GM21619 (cell line): ENCODE results near the gene PDZRN3.

Experiments used
- ATAC-seq: cut with Tn5 transposase; IDR thresholded peaks from one replicate; pipeline ENCODE4 v1.9.1; 2021; ENCODE audit not compliant: unreplicated experiment

Gene PDZRN3

GRCh38 chr3:73559749-73560148 lies 65.0 kb downstream of the PDZRN3 start:
- ATAC-seq, result no peak

GRCh38 chr3:73558727-73559075 lies 66.0 kb downstream of the PDZRN3 start:
- no peak for ATAC-seq

- ATAC-seq, result no peak
Measured at GRCh38 chr3:73557986-73558726, 66.6 kb downstream of the PDZRN3 start.

DNA sequence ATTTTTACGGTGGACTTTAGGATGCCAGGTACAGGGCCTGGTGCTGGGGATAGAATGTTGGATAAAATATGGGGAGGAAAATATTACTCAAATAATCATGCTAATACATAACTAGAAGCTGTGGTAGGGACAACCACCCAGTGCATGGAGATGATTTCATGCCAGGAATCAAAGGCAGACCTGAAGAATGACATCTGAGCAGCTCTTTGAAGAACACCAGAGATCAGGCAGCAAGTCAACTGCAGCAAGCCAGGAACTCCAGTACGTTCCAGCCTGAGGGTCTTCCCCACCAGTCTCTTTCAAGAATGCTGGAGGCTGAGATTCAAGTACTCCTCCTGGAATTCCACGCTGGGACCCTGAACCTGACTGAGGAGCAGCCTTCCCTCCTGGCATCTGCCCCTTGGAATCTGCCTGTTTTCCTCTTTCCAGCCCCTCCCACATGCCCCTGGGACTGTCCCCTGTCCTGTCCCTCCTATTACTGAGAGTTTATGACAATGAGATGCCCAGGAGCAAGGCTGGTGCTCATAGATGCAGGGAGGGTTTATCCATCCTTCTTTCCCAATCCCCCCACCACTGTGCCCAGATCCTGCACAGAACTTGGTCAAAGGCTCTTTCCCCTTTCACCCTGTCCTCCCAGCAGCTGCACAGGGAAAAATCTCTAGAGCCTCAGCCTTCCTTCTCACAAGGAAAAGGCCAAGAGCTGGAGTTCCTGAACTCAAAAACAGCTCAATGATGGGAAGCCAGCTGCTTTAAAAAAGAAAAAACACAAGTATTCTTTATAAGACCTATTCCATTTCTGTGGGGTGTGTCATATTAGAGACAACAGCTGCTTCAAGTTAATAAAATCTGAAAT lies 68.0 kb downstream of the PDZRN3 start:
- no peak for ATAC-seq

DNA sequence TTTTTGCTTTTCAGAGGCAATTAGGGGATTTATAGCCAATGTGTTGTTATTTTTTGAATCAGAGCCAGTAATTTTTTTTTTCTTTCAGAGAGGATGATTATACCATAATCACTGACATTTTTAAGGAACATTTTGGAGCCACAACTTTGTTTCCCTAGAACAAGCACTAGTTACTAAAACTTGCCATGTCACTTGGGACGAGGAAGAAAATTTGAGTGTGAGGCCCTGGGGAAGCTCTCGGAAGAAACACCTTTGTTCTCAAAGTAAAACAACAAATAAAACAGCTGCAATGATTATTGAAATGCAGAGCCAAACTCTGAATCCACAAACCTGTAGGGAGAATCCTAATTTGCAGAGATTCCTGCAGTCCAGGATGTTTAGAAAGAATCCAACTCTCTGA lies 69.7 kb downstream of the PDZRN3 start:
- ATAC-seq, result no peak

GRCh38 chr3:73552700-73553099 lies 72.0 kb downstream of the PDZRN3 start:
- no peak for ATAC-seq

DNA sequence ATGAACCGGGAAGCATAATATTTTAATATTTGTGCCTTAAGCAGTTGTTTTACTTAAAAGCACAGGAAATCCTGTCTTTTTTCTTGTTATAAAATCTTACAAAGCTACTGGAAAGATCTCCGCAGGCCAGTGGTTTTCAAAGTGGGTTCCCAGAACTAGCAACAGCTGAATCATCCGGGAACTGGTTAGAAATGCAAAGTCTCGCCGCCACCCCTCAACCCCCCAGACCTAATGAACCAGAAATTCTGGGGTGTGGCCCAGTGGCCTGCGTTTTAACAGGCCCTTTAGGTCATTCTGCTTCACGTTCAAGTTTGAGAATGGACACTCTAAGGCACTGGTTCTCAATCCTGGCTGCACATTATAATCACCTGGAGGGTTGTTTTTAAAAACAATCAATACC lies 74.7 kb downstream of the PDZRN3 start:
- no peak for ATAC-seq

DNA sequence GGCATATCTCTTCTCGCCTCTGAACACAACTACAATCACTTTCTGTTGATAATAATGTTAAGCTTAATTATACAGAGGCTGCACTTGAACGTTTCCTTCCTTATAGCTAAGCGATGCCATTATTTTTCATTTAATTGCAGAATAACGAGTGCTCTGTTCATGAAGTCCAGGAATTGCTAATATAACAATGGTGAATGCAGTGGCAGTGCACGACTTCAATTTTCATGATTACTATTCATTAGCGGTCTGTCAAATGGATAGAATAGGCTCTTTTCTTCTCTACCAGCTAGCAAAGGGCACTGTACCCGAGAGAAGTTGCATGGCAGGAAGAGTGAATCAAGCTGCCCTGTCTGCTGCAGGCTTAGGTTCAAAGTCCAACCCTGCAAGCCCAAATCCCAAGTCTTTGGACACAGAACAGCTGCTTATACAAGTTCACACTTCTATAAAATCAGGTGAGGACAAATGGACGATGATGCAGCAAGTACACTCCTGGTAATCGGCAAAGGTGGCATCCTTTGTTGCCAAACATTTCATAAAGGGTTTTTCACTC lies 75.6 kb downstream of the PDZRN3 start:
- no peak for ATAC-seq

GRCh38 chr3:73548436-73548835 lies 76.3 kb downstream of the PDZRN3 start:
- ATAC-seq, result no peak

- no peak for ATAC-seq
Measured at GRCh38 chr3:73547427-73548248, 77.1 kb downstream of the PDZRN3 start.

GRCh38 chr3:73546961-73547360 lies 77.8 kb downstream of the PDZRN3 start:
- ATAC-seq, result no peak

DNA sequence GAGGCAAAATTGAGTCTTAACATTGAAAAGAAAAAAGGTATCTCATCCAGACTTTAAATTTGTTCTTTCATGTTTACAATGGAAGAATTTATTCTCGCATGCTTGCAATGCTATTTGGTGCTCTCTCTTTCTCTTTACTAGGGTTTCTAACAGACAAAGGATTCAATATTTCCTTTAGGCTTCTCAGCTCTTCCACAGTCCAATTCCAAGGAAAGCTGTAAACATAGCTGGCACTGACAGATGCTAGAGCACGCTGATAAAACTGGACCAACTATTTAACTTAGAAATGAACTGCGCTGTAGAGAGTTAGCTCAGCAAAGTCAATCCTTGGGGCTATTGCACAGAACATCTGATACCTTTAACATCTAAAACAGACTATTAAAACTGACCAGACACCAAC lies 81.3 kb downstream of the PDZRN3 start:
- no peak for ATAC-seq

- ATAC-seq, result no peak
Measured at GRCh38 chr3:73542136-73542535, 82.6 kb downstream of the PDZRN3 start.

GRCh38 chr3:73540969-73541740 lies 83.6 kb downstream of the PDZRN3 start:
- ATAC-seq, result no peak

GRCh38 chr3:73538486-73538885 lies 86.3 kb downstream of the PDZRN3 start:
- ATAC-seq, result no peak

GRCh38 chr3:73536952-73537351 lies 87.8 kb downstream of the PDZRN3 start:
- ATAC-seq, result no peak

DNA sequence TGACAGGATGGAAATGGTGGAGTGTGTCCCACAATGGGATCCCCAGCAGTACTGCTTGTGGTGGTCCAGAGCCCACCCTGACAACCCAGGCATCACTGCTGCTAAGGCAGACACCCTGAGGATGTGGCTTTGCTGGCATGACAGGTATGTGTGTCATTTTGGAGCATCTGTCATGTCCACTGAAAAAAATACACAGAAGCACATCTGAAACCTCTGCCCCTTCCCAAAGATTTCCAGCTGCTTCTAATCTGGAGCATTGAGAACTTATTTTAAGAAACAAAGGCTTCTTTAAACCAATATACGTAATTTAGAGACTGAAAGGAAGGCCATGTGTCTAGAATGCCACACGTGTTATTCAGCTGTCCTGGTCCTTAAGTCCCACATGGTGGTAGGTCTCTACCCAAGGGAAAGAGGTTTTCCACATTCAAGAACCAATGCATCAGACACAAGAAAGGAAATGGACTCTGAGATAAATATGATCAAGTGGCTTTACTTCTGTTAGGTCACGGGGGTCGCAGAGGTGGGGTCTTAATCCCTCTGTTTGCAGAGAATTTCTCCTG lies 88.3 kb downstream of the PDZRN3 start:
- ATAC-seq, result no peak

GRCh38 chr3:73535931-73536330 lies 88.8 kb downstream of the PDZRN3 start:
- ATAC-seq, result no peak

- no peak for ATAC-seq
Measured at GRCh38 chr3:73535137-73535536, 89.6 kb downstream of the PDZRN3 start.

- no peak for ATAC-seq
Measured at GRCh38 chr3:73530022-73530396, 94.7 kb downstream of the PDZRN3 start.
